Parathyroid adenoma (tissue), 2 donors: ENCODE data around the gene SYNGR2.
"Not testable (repeated sequence)": the region's sequence is repeated elsewhere in the genome, so short reads cannot be mapped to it uniquely, and the experiment has no call there.

Source experiments
- H2AFZ ChIP-seq: fragments of 300-600 bp; sonication (generic); one replicate; pipeline ENCODE4 v1.7.0; 2017; ENCODE audit warnings: antibody characterized with exemption, mild to moderate bottlenecking
- H3K27ac ChIP-seq: fragments of 300-600 bp; sonication (generic); one replicate; pipeline ENCODE4 v1.7.0; 2017
- H3K27me3 ChIP-seq: fragments of 300-600 bp; sonication (generic); one replicate; pipeline ENCODE4 v1.7.0; 2017; ENCODE audit warnings: low read length; ENCODE audit not compliant: control insufficient read depth, insufficient read depth
- H3K36me3 ChIP-seq: fragments of 300-600 bp; sonication (generic); one replicate; pipeline ENCODE4 v1.7.0; 2017; ENCODE audit warnings: low read length; ENCODE audit not compliant: control insufficient read depth, insufficient read depth
- H3K4me1 ChIP-seq: fragments of 300-600 bp; sonication (generic); one replicate; pipeline ENCODE4 v1.7.0; 2017; ENCODE audit warnings: control low read depth
- H3K4me2 ChIP-seq: fragments of 300-600 bp; sonication (generic); one replicate; pipeline ENCODE4 v1.7.0; 2017; ENCODE audit warnings: low read length
- H3K4me3 ChIP-seq: fragments of 300-600 bp; sonication (generic); one replicate; pipeline ENCODE4 v1.7.0; 2017; ENCODE audit warnings: low read depth, low read length
- H3K79me2 ChIP-seq: fragments of 300-600 bp; sonication (generic); one replicate; pipeline ENCODE4 v1.7.0; 2017; ENCODE audit warnings: control low read depth
- H3K9ac ChIP-seq: fragments of 300-600 bp; sonication (generic); one replicate; pipeline ENCODE4 v1.7.0; 2017; ENCODE audit warnings: mild to moderate bottlenecking
- H3K9me3 ChIP-seq: fragments of 300-600 bp; sonication (generic); one replicate; pipeline ENCODE4 v1.7.0; 2017; ENCODE audit warnings: low read length; ENCODE audit not compliant: control insufficient read depth
- TF ChIP-seq, protein P1 (sequence below): fragments of 300-600 bp; sonication (generic); IDR thresholded peaks from one replicate; pipeline ENCODE4 v1.7.0; 2017; ENCODE audit warnings: antibody characterized with exemption, mild to moderate bottlenecking
- donor health status: primary hyperparathyroidism.

Gene SYNGR2

DNA sequence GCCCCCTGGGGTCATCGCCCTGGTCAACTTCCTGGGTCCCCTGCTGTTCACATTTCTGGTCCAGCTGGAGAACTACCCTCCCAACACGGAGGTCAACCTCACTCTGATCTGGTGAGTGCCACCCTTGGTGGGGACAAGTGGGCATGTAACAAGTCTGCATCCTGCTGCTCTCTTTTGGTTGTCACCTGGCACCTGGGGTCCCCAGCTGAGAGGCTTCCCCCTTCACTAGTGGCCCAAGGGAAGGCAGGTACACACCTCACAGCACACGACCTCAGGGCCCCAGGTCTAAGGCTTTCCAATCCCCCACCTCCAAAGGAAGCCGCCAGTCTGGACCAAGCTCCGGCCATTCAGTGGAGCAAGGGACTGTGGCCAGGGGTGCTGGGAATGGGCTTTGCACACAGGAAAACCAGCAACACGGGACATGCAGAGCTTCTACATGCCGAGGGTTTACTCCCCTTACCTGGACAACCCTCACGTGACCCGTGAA, 33.4 kb upstream of the SYNGR2 start:
- no peaks in the 10 kb centered on the region for H3K9me3 ChIP-seq
- H3K27ac ChIP-seq, result no peak overlapping the region
- H3K36me3 ChIP-seq, result no peaks in the 10 kb centered on the region
- H3K79me2 ChIP-seq, result no peaks in the 10 kb centered on the region
- TF ChIP-seq, protein P1, sequence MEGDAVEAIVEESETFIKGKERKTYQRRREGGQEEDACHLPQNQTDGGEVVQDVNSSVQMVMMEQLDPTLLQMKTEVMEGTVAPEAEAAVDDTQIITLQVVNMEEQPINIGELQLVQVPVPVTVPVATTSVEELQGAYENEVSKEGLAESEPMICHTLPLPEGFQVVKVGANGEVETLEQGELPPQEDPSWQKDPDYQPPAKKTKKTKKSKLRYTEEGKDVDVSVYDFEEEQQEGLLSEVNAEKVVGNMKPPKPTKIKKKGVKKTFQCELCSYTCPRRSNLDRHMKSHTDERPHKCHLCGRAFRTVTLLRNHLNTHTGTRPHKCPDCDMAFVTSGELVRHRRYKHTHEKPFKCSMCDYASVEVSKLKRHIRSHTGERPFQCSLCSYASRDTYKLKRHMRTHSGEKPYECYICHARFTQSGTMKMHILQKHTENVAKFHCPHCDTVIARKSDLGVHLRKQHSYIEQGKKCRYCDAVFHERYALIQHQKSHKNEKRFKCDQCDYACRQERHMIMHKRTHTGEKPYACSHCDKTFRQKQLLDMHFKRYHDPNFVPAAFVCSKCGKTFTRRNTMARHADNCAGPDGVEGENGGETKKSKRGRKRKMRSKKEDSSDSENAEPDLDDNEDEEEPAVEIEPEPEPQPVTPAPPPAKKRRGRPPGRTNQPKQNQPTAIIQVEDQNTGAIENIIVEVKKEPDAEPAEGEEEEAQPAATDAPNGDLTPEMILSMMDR, result no peak
- H2AFZ ChIP-seq, result no peak overlapping the region
- no peak overlapping the region for H3K4me3 ChIP-seq
- H3K4me2 ChIP-seq, result no peak overlapping the region
- no peak overlapping the region for H3K9ac ChIP-seq
- no peaks in the 10 kb centered on the region for H3K4me1 ChIP-seq
- no peaks in the 10 kb centered on the region for H3K27me3 ChIP-seq

- Histone ChIP-seq H3K9ac (no peak overlapping the region), H3K4me3 (no peak overlapping the region), H2AFZ (no peak overlapping the region), H3K9me3 (no peaks in the 10 kb centered on the region), H3K4me1 (no peaks in the 10 kb centered on the region), H3K4me2 (no peak overlapping the region), H3K27me3 (no peaks in the 10 kb centered on the region), H3K79me2 (no peaks in the 10 kb centered on the region), H3K27ac (no peak overlapping the region), H3K36me3 (no peaks in the 10 kb centered on the region)
- TF ChIP-seq, protein P1, result no peak
Observed at GRCh38 chr17:78135858-78136500, 32.4 kb upstream of the SYNGR2 start.

GRCh38 chr17:78137392-78138203, 30.8 kb upstream of the SYNGR2 start:
- H3K9me3 ChIP-seq, result no peaks in the 10 kb centered on the region
- H3K4me3 ChIP-seq, result no peak overlapping the region
- no peak overlapping the region for H3K27ac ChIP-seq
- no peak overlapping the region for H2AFZ ChIP-seq
- H3K27me3 ChIP-seq, result no peaks in the 10 kb centered on the region
- no peak overlapping the region for H3K9ac ChIP-seq
- H3K4me2 ChIP-seq, result no peak overlapping the region
- no peaks in the 10 kb centered on the region for H3K4me1 ChIP-seq
- TF ChIP-seq, protein P1, result no peak
- no peaks in the 10 kb centered on the region for H3K79me2 ChIP-seq
- no peaks in the 10 kb centered on the region for H3K36me3 ChIP-seq

DNA sequence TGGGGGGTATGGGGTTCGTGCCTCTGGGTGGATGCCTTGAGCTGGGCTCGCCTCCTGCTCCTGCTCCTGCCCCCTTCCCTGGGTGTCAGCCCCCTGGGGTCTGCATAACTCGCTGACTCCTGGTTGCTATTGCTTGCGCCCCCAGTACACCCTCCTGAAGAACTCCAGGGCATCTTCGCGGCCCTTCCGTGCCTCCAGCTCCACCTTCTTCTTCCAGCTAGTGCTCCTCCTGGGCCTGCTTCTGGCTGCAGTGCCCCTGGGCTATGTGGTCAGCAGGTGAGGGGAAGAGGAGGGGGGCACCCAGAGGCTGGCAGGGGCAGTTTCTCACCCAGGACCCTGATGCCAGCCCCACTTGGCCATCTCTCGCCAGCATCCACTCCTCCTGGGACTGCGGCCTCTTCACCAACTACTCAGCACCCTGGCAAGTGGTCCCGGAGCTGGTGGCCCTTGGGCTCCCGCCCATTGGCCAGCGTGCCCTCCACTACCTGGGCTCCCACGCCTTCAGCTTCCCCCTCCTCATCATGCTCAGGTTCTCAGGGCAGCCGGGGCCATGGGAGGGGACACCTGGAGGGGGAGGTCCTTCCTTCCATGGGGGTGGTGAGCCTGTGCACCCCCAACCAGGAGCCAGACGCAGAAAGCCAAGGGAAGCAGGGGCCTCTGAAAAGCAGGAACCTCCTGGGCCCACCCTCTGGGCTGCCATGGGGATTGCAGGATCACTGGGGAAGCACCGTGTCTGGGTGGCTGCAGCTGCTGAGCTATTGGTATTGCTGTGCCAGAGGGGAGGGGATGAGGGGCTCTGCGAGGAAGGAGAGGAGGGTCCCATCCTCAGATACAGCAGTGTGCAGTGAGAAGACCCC, 29.9 kb upstream of the SYNGR2 start:
- Histone ChIP-seq H2AFZ (no peak overlapping the region), H3K4me3 (no peak overlapping the region), H3K9me3 (no peaks in the 10 kb centered on the region), H3K4me2 (no peak overlapping the region), H3K27ac (no peak overlapping the region), H3K27me3 (no peaks in the 10 kb centered on the region), H3K4me1 (no peaks in the 10 kb centered on the region), H3K36me3 (no peaks in the 10 kb centered on the region), H3K9ac (no peak overlapping the region), H3K79me2 (no peaks in the 10 kb centered on the region)
- TF ChIP-seq, protein P1, result no peak

- not testable (repeated sequence) for H3K4me2 ChIP-seq, H3K9ac ChIP-seq, H3K36me3 ChIP-seq, H3K27ac ChIP-seq, H3K9me3 ChIP-seq, H2AFZ ChIP-seq, H3K27me3 ChIP-seq, H3K79me2 ChIP-seq, H3K4me1 ChIP-seq, H3K4me3 ChIP-seq
Observed at GRCh38 chr17:78139861-78140168, 28.6 kb upstream of the SYNGR2 start.
